Endothelial cell of umbilical vein (primary cell): ENCODE results near the gene CLIP2. TPM values are rescaled to one million over a fixed set of nuclear protein-coding genes. Genes with fewer than 3 reads are reported as not detected.
"Not testable (repeated sequence)": the region's sequence is repeated elsewhere in the genome, so short reads cannot be mapped to it uniquely, and the experiment has no call there.

Experiments used
- BruUV-seq: library from RNA; stranded (reverse); fragments of 400-500 nt; replicated peaks from 2 replicates; lab custom pipeline; 2021; lab: Mats Ljungman, UMichigan
- CTCF ChIA-PET: fragments of 300-600, 350-600 bp; sonication (Branson Sonifier 250); formaldehyde crosslinking; loops from one replicate; lab custom pipeline; 2021; ENCODE audit warnings: antibody characterized with exemption, inconsistent platforms; lab: Charles Lee
- POLR2A ChIA-PET: fragments of 300-600, 350-600 bp; sonication (Branson Sonifier 250); formaldehyde crosslinking; loops from one replicate; lab custom pipeline; 2021; ENCODE audit warnings: antibody characterized with exemption, inconsistent platforms; lab: Charles Lee
- DNase-seq: peaks from one replicate; pipeline ENCODE4 v3.0.0-alpha.2; 2011; ENCODE audit warnings: low read depth, low spot score
- FAIRE-seq: peaks from 2 replicates; lab custom pipeline; 2011; peaks lifted over from hg19 to GRCh38; lab: Jason Lieb, UNC
- H2AFZ ChIP-seq: 2 replicates; pipeline ENCODE4 v1.6.0; 2012; ENCODE audit warnings: low read depth, low read length, control low read depth, inconsistent platforms
- H3K27ac ChIP-seq: 2 replicates; pipeline ENCODE4 v1.5.1; 2011; ENCODE audit warnings: low read depth, mild to moderate bottlenecking, control low read depth, low read length, moderate library complexity; ENCODE audit not compliant: insufficient read depth
- H3K27me3 ChIP-seq, 2 experiments: 2 replicates each; pipeline versions ENCODE4 v1.6.0 to v1.6.1; 2011; ENCODE audit warnings: low read length in 2 of 2, mixed read lengths in 1 of 2; ENCODE audit not compliant: control insufficient read depth in 2 of 2, insufficient read depth in 2 of 2
- H3K36me3 ChIP-seq, 2 experiments: 2 replicates in 1 of 2; 3 replicates in 1 of 2; pipeline ENCODE4 v1.5.1; 2011; ENCODE audit warnings: low read length in 2 of 2, mild to moderate bottlenecking in 1 of 2, moderate library complexity in 1 of 2; ENCODE audit not compliant: control insufficient read depth in 2 of 2, insufficient read depth in 2 of 2; ENCODE audit errors: extremely low read depth in 1 of 2
- H3K4me1 ChIP-seq: 3 replicates; pipeline ENCODE4 v1.5.1; 2011; ENCODE audit warnings: mild to moderate bottlenecking, low read length; ENCODE audit not compliant: control insufficient read depth, insufficient read depth; ENCODE audit errors: extremely low read depth
- H3K4me2 ChIP-seq: 2 replicates; pipeline ENCODE4 v1.6.1; 2011; ENCODE audit warnings: low read length, control low read depth, mixed read lengths; ENCODE audit not compliant: insufficient read depth
- H3K4me3 ChIP-seq, 3 experiments: fragments of 200-600 bp in 1 of 3; sonication (generic), shearing (Covaris generic) in 1 of 3; replicated peaks in 1 of 3; 2 replicates each; pipeline ENCODE4 v1.5.1; 2011 to 2016; ENCODE audit warnings: control low read depth in 3 of 3, low read length in 3 of 3, mild to moderate bottlenecking in 2 of 3, inconsistent platforms in 1 of 3, low read depth in 1 of 3, moderate library complexity in 1 of 3; ENCODE audit not compliant: insufficient read depth in 1 of 3
- H3K79me2 ChIP-seq: 2 replicates; pipeline ENCODE4 v1.6.0; 2012; ENCODE audit warnings: low read length, inconsistent platforms; ENCODE audit not compliant: control insufficient read depth, insufficient read depth
- H3K9ac ChIP-seq: replicated peaks from 2 replicates; pipeline ENCODE3; 2011; ENCODE audit warnings: low read length, control low read depth; ENCODE audit not compliant: insufficient read depth; ENCODE audit errors: extremely low read depth
- H3K9me1 ChIP-seq: replicated peaks from 3 replicates; pipeline ENCODE4 v1.6.0; 2011; ENCODE audit warnings: mild to moderate bottlenecking, low read length; ENCODE audit not compliant: control insufficient read depth, insufficient read depth; ENCODE audit errors: extremely low read depth
- H3K9me3 ChIP-seq: replicated peaks from 2 replicates; pipeline ENCODE4 v1.5.1; 2012; ENCODE audit warnings: low read length, inconsistent platforms; ENCODE audit not compliant: control insufficient read depth, insufficient read depth
- H4K20me1 ChIP-seq: replicated peaks from 2 replicates; pipeline ENCODE3; 2011; ENCODE audit warnings: mild to moderate bottlenecking, low read length; ENCODE audit not compliant: control insufficient read depth, insufficient read depth; ENCODE audit errors: extremely low read depth
- EZH2 ChIP-seq: IDR thresholded peaks from 2 replicates; pipeline ENCODE4 v1.6.1; 2012; ENCODE audit warnings: borderline replicate concordance, low read depth, mild to moderate bottlenecking, moderate library complexity, low read length, inconsistent platforms; ENCODE audit not compliant: severe bottlenecking
- FOS ChIP-seq: IDR thresholded peaks from 2 replicates; pipeline ENCODE4 v1.6.1; 2011; ENCODE audit warnings: mild to moderate bottlenecking, low read length, moderate library complexity, borderline replicate concordance; ENCODE audit not compliant: insufficient read depth
- GATA2 ChIP-seq: IDR thresholded peaks from 2 replicates; pipeline ENCODE4 v1.7.0; 2011; ENCODE audit warnings: low read depth, mild to moderate bottlenecking, moderate library complexity, mixed read lengths, low read length; ENCODE audit not compliant: insufficient read length, insufficient read depth
- JUN ChIP-seq: IDR thresholded peaks from 2 replicates; pipeline ENCODE4 v1.6.1; 2011; ENCODE audit warnings: borderline replicate concordance, low read depth; ENCODE audit not compliant: insufficient read length, insufficient read depth
- MAX ChIP-seq: IDR thresholded peaks from 2 replicates; pipeline ENCODE4 v1.6.1; 2011; ENCODE audit not compliant: insufficient read depth, insufficient read length
- MYC ChIP-seq: IDR thresholded peaks from one replicate; pipeline ENCODE4 v1.6.1; 2011; ENCODE audit warnings: mild to moderate bottlenecking, low read depth, low read length
- POLR2A ChIP-seq: IDR thresholded peaks from 2 replicates; pipeline ENCODE4 v1.6.1; 2012; ENCODE audit warnings: low read depth, mild to moderate bottlenecking, control low read depth, low read length
- POLR2AphosphoS5 ChIP-seq: IDR thresholded peaks from 2 replicates; pipeline ENCODE4 v1.6.1; 2012; ENCODE audit warnings: low read depth, mild to moderate bottlenecking, control low read depth, low read length, moderate library complexity; ENCODE audit not compliant: insufficient read depth
- dilution Hi-C: fragments of 300-500 bp; cut with MboI; formaldehyde crosslinking; loops from one replicate; pipeline ENCODE4 v1.15.0; 2019; ENCODE audit warnings: low sequenced_read_pairs; ENCODE audit not compliant: extremely low pct_ligation_motif_present
- intact Hi-C: fragments of 100-400 bp; cut with micrococcal nuclease; formaldehyde crosslinking; loops from one replicate; pipeline ENCODE4 v1.10.0; 2022
- polyA plus RNA-seq, 4 experiments: library from polyadenylated mRNA; depleted of rRNA in 3 of 4; stranded (reverse) in 3 of 4; unstranded in 1 of 4; fragments of >200 nt; gene quantifications; 2 replicates each; pipeline versions ENCODE4 v1.2.1 to v1.2.3, GENCODE V29; 2011 to 2012; ENCODE audit warnings: missing spikeins in 1 of 4
- total RNA-seq: library from RNA; stranded (reverse); gene quantifications from 2 replicates; pipeline ENCODE4 v1.2.3, GENCODE V29; 2021
- TF ChIP-seq, protein P1 (sequence below), 2 donors: IDR thresholded peaks; 1 replicate in 1 of 2; 2 replicates in 1 of 2; pipeline ENCODE4 v1.5.1; 2011; ENCODE audit warnings: low read length in 2 of 2, mild to moderate bottlenecking in 2 of 2, moderate library complexity in 2 of 2, control low read depth in 1 of 2, inconsistent platforms in 1 of 2, low read depth in 1 of 2; ENCODE audit not compliant: insufficient read depth in 1 of 2; ENCODE audit errors: extremely low read depth in 1 of 2

The CLIP2 gene
- total and polyA plus RNA-seq, 2 donors (not counting 3 experiments of a cell fraction or from before 2014, with no cell fraction given), result 8.3 to 37.1 TPM

DNA sequence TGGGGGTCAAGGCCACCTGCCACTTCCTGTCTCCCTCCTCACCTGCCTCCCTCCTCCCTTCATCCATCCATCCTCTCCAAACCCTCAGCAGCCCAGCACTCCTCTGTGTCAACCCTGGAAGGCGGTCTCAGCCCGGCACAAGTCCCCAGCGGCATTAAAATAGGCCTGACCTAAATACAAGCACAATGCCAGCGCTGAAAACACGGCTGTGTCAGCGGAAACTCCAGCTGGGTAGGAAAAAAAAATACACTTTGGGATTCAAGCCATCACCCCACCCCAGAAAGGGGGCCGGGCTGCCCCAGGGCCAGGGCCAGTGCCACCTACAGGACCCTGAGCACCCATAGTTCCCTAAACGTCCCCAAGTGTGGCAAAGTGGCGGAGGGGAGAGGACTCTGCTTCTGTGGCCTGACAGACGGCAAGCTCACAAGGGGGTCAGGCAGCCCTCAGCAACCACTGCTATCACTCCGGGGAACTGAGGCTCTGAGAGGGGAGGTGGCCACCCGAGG, 141.8 kb downstream of the CLIP2 start:
- no peak for FAIRE-seq
- H4K20me1 ChIP-seq, result no peaks in the 10 kb centered on the region
- CTCF ChIA-PET, result interaction anchor here (0.8 kb wide), 1 partner anchor 16 kb away, joined by 3 read pairs; no protein-coding TSS in a partner anchor
- H3K4me1 ChIP-seq, result no peaks in the 10 kb centered on the region
- no peak overlapping the region for H2AFZ ChIP-seq
- no peak overlapping the region for H3K9ac ChIP-seq
- POLR2A ChIA-PET, result no interaction called here
- H3K36me3 ChIP-seq, result no peaks in the 10 kb centered on the region
- intact Hi-C loops, result no loop called here
- H3K27ac ChIP-seq, result no peak overlapping the region
- TF ChIP-seq GATA2, result no peak
- TF ChIP-seq FOS, result no peak
- TF ChIP-seq, protein P1, sequence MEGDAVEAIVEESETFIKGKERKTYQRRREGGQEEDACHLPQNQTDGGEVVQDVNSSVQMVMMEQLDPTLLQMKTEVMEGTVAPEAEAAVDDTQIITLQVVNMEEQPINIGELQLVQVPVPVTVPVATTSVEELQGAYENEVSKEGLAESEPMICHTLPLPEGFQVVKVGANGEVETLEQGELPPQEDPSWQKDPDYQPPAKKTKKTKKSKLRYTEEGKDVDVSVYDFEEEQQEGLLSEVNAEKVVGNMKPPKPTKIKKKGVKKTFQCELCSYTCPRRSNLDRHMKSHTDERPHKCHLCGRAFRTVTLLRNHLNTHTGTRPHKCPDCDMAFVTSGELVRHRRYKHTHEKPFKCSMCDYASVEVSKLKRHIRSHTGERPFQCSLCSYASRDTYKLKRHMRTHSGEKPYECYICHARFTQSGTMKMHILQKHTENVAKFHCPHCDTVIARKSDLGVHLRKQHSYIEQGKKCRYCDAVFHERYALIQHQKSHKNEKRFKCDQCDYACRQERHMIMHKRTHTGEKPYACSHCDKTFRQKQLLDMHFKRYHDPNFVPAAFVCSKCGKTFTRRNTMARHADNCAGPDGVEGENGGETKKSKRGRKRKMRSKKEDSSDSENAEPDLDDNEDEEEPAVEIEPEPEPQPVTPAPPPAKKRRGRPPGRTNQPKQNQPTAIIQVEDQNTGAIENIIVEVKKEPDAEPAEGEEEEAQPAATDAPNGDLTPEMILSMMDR (IDR thresholded peaks at IDR 0.05; ENCODE audit: extremely low read depth in 1 of 2, insufficient read depth in 1 of 2, low read depth in 1 of 2, low read length in 2 of 2), result no peak
- TF ChIP-seq JUN, result no peak
- TF ChIP-seq EZH2, result no peak
- no peak for TF ChIP-seq POLR2AphosphoS5
- no peak for TF ChIP-seq POLR2A
- no peak for TF ChIP-seq MAX
- no peak for TF ChIP-seq MYC
- H3K4me3 ChIP-seq, result no peak overlapping the region
- no peaks in the 10 kb centered on the region for H3K9me3 ChIP-seq
- H3K27me3 ChIP-seq, result no peaks in the 10 kb centered on the region
- DNase-seq, result no peak
- no TSS peak for BruUV-seq
- no peaks in the 10 kb centered on the region for H3K79me2 ChIP-seq
- H3K9me1 ChIP-seq, result no peaks in the 10 kb centered on the region
- no peak overlapping the region for H3K4me2 ChIP-seq
- dilution Hi-C loops, result no loop called here

- H3K9ac ChIP-seq, H3K9me1 ChIP-seq, H3K79me2 ChIP-seq, FAIRE-seq, intact Hi-C loops, H3K27me3 ChIP-seq, H3K4me3 ChIP-seq, H3K4me1 ChIP-seq, CTCF ChIA-PET, H3K4me2 ChIP-seq, H3K36me3 ChIP-seq, H3K27ac ChIP-seq, POLR2A ChIA-PET, dilution Hi-C loops, H2AFZ ChIP-seq, DNase-seq, H4K20me1 ChIP-seq, H3K9me3 ChIP-seq, BruUV-seq: not testable (repeated sequence)
These were observed 148.0 kb downstream of the CLIP2 start for GRCh38 chr7:74437291-74437571.
